HG03442 (cell line): ENCODE measurements around the gene IL7R.
A peak's percentile ranks its signal among the peaks of the same experiment; 100 is the strongest.

Source experiments
- ATAC-seq: cut with Tn5 transposase; IDR thresholded peaks from one replicate; pipeline ENCODE4 v1.9.1; 2021; ENCODE audit warnings: mild to moderate bottlenecking, moderate library complexity; ENCODE audit not compliant: unreplicated experiment

The IL7R gene, protein sequence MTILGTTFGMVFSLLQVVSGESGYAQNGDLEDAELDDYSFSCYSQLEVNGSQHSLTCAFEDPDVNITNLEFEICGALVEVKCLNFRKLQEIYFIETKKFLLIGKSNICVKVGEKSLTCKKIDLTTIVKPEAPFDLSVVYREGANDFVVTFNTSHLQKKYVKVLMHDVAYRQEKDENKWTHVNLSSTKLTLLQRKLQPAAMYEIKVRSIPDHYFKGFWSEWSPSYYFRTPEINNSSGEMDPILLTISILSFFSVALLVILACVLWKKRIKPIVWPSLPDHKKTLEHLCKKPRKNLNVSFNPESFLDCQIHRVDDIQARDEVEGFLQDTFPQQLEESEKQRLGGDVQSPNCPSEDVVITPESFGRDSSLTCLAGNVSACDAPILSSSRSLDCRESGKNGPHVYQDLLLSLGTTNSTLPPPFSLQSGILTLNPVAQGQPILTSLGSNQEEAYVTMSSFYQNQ

GRCh38 chr5:35856765-35857351 is at the start of gene IL7R:
Gene IL7R (plus strand): TSS chr5:35856891. CDS start chr5:35856978, 87 bp downstream.
- peak; percentile 35 for ATAC-seq

DNA sequence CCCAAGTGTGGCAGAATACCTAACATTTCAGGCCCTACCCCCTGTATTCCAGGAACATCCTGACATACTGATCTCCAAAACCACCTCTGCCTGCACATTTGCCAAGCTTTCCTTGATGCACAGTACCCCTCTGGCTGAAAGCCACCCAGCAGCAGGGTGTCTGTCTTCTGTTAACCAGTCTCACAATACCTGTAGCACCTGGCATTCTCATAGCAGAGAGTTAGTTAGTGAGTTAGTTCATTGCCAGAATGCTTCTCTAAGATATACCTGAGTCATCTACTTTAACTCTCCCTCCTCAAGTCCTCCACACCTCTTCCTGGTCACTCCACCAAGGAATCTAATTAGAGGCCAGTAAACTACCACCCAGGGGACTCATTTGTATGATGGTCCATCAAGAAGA is 46.1 kb upstream of the IL7R start:
- no peak for ATAC-seq

DNA sequence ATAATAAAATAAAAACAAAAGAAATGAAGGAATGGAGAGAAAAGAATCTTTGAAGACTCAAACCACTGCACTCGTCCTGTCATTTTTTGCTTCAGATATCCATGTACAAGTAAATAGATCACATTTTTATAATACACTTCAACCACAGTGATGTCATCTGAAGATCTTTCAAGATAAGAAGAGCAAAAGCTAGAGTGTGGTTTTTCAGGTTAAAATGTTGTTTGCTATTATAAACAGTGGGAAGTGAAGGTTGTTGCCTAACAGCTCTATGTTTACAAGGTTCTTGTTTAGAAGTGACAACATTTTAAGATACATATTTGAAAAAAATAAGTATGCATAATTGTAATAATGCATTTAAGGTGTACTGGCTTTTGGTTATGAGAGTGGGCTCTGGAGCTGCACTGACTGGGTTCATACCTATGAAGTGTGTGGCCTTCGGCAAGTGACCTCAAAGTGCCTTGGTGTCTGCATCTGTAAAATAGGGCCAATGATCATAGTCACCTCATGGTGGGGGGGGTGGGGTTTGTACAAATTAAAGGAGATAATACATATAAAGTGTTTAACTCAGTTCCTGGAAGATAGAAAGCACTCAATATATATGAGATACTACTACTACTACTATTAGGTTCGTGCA is 45.5 kb upstream of the IL7R start:
- ATAC-seq = no peak

- no peak for ATAC-seq
Measured at GRCh38 chr5:35813521-35813920, 43.2 kb upstream of the IL7R start.

GRCh38 chr5:35815089-35815936 is 41.4 kb upstream of the IL7R start:
- peak; percentile 86 for ATAC-seq

DNA sequence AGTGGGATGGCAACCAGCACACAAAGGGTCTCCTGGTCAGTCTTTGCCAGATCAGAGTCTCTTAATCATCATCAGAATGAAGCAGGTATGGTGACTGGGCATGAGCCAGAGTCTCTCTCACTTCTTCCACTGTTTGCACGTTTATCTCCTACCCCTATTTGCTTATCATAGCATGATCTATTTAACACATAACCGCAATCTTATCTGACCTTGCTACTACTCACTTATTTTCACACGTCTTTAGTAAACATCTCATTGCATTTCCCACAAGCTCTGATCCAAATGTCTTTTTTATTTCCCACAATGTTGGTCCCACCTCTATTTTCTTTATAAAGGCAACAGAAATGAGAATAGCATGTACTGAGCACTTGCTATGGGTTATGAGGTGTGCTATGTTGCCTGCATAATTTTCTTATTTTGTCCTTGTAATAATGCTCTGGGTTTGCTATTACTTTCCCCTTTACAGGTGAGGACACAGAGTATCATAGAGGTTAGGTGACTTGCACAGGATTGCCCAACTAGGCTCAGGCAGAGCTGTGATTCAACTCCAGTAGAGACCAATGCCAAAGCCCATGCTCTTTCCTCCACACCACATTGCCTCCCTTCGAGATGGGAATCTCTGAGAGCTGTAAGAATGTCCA is 39.7 kb upstream of the IL7R start:
- ATAC-seq = no peak

GRCh38 chr5:35819026-35819425 is 37.7 kb upstream of the IL7R start:
- ATAC-seq = no peak

DNA sequence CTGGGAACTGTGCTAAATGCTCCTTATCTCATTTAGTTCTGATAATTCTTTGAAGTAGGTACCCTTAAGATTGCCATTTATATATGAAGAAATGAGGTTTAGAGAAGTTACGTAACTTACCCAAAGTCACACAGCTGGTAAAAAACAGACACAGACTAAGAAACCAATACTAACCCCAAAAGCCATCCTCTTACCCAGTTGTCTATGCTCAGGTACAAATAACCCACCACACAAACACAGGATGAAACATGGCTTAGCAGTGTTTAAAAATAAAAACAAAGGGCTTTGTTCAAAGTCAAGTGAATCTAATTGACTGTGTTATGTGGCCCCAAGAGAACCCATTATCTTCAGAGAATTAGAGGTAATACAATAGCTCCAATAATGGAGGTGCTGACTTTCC is 37.0 kb upstream of the IL7R start:
- no peak for ATAC-seq

- ATAC-seq = no peak
Measured at GRCh38 chr5:35820735-35821134, 36.0 kb upstream of the IL7R start.

DNA sequence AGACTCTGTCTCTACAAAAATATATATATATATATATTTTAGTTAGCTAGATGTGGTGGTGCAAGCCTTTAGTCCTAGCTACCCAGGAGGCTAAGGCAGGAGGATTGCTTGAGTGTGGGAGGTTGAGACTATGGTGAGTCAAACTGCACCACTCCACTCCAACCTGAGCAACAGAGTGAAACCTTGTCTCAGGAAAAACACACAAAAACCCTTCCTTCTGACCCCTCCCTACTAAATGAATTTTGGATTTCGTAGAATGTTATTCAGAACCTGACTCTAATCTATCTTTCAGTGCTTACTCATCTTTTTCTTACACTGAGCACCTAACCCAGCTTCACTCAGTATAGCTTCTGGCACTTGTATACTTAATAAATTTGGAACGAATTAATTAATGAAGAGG is 35.2 kb upstream of the IL7R start:
- no peak for ATAC-seq

DNA sequence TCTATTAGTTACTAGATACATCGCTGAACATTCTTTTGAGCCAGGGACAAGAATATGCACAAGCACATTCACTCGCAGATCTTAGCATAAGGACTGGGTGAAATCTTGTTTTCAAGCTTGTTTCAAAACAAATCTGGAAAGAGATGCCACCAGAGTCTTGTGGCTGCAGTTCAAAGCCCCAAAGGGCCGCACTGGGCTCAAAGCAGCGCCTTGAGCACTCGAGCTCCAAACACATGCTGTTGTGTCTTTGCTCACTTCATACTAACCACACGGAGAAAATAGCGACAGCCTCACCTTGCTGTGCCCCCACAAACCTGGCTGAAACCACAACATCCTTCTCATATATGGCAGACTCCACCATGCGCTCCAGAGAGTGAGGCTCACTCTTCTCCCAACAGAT is 34.2 kb upstream of the IL7R start:
- ATAC-seq = no peak

- no peak for ATAC-seq
Measured at GRCh38 chr5:35823347-35824098, 33.2 kb upstream of the IL7R start.

GRCh38 chr5:35826056-35826455 is 30.6 kb upstream of the IL7R start:
- ATAC-seq = no peak

DNA sequence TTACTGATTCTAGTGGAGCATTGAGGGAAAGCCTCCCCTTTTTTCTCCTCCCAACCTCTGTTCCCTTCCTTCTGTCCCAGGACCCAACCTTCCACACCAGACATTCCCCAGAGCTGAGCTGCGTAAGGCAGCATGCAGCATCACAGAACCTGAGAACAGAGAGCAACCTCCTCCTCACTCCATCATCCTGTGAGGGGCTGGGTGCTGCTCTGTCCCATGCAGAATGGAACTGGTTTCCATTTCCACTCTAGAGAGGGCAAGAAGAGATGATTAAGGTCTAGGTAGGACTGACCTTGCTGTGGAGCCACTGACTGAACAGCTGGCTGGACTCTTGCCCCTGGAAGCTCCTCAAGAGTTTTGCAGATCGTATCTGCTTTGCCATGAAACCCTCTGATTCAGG is 30.1 kb upstream of the IL7R start:
- ATAC-seq = no peak

DNA sequence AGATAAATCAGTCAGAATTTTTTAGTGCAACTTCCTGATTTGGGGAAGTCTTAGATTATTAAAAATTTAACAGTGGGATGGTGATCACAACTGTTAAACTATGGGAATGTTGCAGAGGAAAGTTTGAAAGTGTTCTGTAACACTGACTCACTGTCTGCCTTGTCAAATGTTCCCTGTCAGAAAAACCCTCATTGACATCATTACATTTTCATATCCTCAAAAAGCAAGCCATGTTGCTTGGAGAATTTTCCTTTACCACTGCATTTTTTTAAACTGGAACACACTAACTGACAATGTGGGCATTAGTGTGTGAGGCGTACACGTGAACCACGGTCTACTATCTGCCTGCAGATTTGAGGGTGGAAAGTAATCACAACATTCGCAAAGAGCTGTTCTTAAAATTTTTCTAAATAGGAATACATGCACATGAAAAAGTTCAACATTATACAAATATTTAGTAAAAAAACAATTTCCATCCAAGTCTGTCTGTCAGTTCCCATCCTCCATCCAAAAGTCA is 28.6 kb upstream of the IL7R start:
- no peak for ATAC-seq

DNA sequence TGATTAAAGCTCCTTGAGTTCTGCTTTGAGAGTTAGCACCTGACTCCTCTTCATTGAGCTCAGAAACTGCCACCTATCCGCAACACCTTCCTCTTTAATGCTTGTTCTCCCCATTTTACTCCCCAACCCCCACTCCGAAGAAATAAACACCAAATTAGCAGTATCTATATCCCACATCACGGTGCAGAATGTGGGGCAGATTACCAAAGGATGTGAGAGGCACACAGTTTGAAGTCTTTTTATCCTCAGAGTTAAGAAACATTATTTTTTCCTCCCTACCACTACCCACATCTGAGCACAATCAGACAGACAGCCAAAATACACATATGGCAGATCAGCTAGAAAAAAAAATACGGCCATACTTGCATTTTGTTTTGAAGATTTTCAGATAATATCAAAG is 26.1 kb upstream of the IL7R start:
- ATAC-seq = no peak

DNA sequence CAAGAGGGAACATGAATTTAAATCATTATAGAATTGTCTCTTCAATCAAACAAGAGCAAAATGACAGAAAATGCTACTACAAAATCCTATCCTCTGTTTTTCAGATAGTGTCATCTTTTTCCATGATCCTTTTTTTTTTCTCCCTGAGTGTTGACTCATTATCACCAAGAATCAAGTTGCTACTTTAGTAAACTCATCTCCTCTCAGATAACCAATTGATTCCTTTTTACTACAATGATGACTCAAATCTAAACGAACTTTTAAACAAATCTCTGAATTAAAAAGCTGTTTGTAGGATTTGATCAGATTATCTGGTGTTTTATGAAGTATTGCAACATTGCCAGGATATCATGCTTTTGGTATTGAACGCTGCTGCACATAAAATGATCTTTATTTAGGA is 23.9 kb upstream of the IL7R start:
- ATAC-seq = no peak

DNA sequence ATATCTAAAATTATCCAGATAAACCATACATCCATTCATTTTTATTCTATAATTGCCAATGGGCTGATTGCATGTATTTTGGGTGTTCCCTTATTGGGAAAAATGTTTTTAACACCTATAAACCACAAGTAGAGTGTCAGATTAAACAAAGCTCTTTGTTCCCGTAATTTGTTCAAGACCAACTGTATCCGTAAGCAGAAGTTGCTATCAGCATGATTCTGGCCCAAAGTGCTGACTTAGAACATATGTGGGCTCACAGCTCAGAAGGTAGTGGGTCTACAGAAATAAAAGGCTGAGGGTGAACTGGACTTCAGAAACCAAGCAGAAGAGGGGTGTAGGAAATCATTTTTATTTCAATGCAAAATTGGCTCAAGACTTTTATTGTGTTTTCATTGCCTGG is 23.5 kb upstream of the IL7R start:
- no peak for ATAC-seq

- ATAC-seq = peak; percentile 73
Measured at GRCh38 chr5:35835796-35836742, 20.6 kb upstream of the IL7R start.
